ENCODE measurements around the gene OSTM1.

DNA sequence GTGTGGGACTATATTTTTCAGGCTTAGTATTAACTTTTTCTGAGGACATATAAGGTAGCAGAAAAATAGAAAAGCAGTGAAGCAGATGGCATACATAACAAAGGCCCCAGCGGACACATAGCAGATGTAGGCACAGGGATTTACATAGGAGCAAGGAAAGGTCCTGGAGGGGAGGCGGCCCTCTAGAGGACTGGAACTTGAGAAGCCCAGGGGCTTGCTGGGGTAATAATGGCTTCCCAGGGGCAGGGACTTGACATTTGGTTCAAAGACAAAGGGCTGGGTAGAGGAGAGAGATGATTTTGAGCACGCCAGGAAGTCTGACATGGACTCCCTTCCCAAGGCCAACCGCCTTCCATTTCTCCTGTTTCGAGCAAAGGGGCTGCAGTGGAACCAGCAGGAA lies 31.7 kb upstream of the OSTM1 start:
- TF ChIP-seq POLR2A (IDR thresholded peaks at IDR 0.05) (no peak), EP300 (IDR thresholded peaks at IDR 0.05; ENCODE audit: low read depth) (no peak), POLR2AphosphoS5 (IDR thresholded peaks at IDR 0.05) (no peak)
- TF ChIP-seq, protein P1, sequence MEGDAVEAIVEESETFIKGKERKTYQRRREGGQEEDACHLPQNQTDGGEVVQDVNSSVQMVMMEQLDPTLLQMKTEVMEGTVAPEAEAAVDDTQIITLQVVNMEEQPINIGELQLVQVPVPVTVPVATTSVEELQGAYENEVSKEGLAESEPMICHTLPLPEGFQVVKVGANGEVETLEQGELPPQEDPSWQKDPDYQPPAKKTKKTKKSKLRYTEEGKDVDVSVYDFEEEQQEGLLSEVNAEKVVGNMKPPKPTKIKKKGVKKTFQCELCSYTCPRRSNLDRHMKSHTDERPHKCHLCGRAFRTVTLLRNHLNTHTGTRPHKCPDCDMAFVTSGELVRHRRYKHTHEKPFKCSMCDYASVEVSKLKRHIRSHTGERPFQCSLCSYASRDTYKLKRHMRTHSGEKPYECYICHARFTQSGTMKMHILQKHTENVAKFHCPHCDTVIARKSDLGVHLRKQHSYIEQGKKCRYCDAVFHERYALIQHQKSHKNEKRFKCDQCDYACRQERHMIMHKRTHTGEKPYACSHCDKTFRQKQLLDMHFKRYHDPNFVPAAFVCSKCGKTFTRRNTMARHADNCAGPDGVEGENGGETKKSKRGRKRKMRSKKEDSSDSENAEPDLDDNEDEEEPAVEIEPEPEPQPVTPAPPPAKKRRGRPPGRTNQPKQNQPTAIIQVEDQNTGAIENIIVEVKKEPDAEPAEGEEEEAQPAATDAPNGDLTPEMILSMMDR (IDR thresholded peaks at IDR 0.05): no peak

Measured in transverse colon (tissue), 4 donors.